ENCODE data around the gene STIMATE. TPM values are rescaled to one million over a fixed set of nuclear protein-coding genes. Genes with fewer than 3 reads are reported as not detected.

STIMATE gene
- polyA plus RNA-seq, 1 of the 3 experiments (the other 2 are of a cell fraction), result 9.3 TPM

DNA sequence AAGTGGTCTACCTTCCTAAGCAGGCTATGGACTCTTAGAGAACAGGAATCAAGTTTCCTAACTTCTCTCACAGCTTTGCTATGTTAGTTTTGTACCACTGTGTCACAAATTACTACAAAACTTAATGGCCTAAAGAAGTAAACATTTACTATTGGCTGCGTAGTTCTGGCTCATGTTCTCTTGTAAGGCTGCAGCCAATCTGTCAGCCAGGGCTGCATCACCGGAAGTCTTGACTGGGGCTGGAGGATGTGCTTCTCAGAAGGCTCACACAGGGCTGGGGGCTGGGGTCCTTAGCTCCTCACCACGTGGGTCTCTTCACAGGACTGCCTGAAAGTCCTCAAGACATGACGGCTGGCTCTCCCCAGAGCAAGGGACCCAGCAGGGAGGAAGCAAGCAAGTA lies 15.5 kb downstream of the STIMATE start:
- no peaks in the 10 kb centered on the region for H3F3A ChIP-seq (replicated peaks; ENCODE audit: insufficient read depth)
- no peak overlapping the region for H3K27ac ChIP-seq (ENCODE audit: low read depth in 2 of 2, low read length in 1 of 2)
- no peaks in the 10 kb centered on the region for H3K27me3 ChIP-seq (ENCODE audit: insufficient read depth)
- WGBS (ENCODE audit: low lambda C conversion rate), result 87% methylated on average over 4 of the region's 4 CpGs
- no peaks in the 10 kb centered on the region; the same call in 1 of the 2 replicates for H3K79me2 ChIP-seq (ENCODE audit: insufficient read depth)
- ChIA-PET CTCF (interaction anchor here (2.2 kb wide), 1 partner anchor 10 kb away, joined by 7 read pairs; no protein-coding TSS in a partner anchor), POLR2A (no interaction called here)
- no peak for DNase-seq
- H3K9ac ChIP-seq, result no peak overlapping the region
- no peak overlapping the region for H3K4me3 ChIP-seq (ENCODE audit: low read depth in 2 of 2, low read length in 1 of 2)
- peaks cover 0 to 2% of the 10 kb centered on the region in 2 experiments; a peak in 1 of 4 replicates for H3K4me1 ChIP-seq (ENCODE audit: control insufficient read depth in 1 of 2, insufficient read depth in 2 of 2, low read depth in 1 of 2, low read length in 1 of 2)
- no peak for TF ChIP-seq RCOR1 (IDR thresholded peaks at IDR 0.05; ENCODE audit: low read length)
- TF ChIP-seq RFX5 (IDR thresholded peaks at IDR 0.05; ENCODE audit: low read length), result no peak
- no peak for TF ChIP-seq MXI1 (IDR thresholded peaks at IDR 0.05; ENCODE audit: low read depth, low read length)
- TF ChIP-seq, protein P1, sequence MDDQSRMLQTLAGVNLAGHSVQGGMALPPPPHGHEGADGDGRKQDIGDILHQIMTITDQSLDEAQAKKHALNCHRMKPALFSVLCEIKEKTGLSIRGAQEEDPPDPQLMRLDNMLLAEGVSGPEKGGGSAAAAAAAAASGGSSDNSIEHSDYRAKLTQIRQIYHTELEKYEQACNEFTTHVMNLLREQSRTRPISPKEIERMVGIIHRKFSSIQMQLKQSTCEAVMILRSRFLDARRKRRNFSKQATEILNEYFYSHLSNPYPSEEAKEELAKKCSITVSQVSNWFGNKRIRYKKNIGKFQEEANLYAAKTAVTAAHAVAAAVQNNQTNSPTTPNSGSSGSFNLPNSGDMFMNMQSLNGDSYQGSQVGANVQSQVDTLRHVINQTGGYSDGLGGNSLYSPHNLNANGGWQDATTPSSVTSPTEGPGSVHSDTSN (IDR thresholded peaks at IDR 0.05), result no peak
- TF ChIP-seq GATA2 (CRISPR knock-in tag; IDR thresholded peaks at IDR 0.05), result no peak
- TF ChIP-seq, protein P2, sequence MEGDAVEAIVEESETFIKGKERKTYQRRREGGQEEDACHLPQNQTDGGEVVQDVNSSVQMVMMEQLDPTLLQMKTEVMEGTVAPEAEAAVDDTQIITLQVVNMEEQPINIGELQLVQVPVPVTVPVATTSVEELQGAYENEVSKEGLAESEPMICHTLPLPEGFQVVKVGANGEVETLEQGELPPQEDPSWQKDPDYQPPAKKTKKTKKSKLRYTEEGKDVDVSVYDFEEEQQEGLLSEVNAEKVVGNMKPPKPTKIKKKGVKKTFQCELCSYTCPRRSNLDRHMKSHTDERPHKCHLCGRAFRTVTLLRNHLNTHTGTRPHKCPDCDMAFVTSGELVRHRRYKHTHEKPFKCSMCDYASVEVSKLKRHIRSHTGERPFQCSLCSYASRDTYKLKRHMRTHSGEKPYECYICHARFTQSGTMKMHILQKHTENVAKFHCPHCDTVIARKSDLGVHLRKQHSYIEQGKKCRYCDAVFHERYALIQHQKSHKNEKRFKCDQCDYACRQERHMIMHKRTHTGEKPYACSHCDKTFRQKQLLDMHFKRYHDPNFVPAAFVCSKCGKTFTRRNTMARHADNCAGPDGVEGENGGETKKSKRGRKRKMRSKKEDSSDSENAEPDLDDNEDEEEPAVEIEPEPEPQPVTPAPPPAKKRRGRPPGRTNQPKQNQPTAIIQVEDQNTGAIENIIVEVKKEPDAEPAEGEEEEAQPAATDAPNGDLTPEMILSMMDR (IDR thresholded peaks at IDR 0.05), result no peak
- TF ChIP-seq MEF2A (IDR thresholded peaks at IDR 0.05; ENCODE audit: borderline replicate concordance, low read depth), result no peak
- TF ChIP-seq GABPA (IDR thresholded peaks at IDR 0.05; ENCODE audit: low read depth), result no peak
- TF ChIP-seq EZH2phosphoT487 (IDR thresholded peaks at IDR 0.05; ENCODE audit: borderline replicate concordance, low read depth), result no peak
- TF ChIP-seq TCF12 (IDR thresholded peaks at IDR 0.05), result no peak
- TF ChIP-seq, protein P3, sequence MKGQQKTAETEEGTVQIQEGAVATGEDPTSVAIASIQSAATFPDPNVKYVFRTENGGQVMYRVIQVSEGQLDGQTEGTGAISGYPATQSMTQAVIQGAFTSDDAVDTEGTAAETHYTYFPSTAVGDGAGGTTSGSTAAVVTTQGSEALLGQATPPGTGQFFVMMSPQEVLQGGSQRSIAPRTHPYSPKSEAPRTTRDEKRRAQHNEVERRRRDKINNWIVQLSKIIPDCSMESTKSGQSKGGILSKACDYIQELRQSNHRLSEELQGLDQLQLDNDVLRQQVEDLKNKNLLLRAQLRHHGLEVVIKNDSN (IDR thresholded peaks at IDR 0.05; ENCODE audit: borderline replicate concordance, low read depth), result no peak
- TF ChIP-seq, protein P4, sequence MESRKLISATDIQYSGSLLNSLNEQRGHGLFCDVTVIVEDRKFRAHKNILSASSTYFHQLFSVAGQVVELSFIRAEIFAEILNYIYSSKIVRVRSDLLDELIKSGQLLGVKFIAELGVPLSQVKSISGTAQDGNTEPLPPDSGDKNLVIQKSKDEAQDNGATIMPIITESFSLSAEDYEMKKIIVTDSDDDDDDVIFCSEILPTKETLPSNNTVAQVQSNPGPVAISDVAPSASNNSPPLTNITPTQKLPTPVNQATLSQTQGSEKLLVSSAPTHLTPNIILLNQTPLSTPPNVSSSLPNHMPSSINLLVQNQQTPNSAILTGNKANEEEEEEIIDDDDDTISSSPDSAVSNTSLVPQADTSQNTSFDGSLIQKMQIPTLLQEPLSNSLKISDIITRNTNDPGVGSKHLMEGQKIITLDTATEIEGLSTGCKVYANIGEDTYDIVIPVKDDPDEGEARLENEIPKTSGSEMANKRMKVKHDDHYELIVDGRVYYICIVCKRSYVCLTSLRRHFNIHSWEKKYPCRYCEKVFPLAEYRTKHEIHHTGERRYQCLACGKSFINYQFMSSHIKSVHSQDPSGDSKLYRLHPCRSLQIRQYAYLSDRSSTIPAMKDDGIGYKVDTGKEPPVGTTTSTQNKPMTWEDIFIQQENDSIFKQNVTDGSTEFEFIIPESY (IDR thresholded peaks at IDR 0.05; ENCODE audit: borderline replicate concordance, low read depth), result no peak
- TF ChIP-seq, protein P5, sequence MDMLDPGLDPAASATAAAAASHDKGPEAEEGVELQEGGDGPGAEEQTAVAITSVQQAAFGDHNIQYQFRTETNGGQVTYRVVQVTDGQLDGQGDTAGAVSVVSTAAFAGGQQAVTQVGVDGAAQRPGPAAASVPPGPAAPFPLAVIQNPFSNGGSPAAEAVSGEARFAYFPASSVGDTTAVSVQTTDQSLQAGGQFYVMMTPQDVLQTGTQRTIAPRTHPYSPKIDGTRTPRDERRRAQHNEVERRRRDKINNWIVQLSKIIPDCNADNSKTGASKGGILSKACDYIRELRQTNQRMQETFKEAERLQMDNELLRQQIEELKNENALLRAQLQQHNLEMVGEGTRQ (IDR thresholded peaks at IDR 0.05; ENCODE audit: borderline replicate concordance, low read depth, low read length), result no peak
- TF ChIP-seq RXRA (IDR thresholded peaks at IDR 0.05; ENCODE audit: borderline replicate concordance, low read depth), result no peak
- TF ChIP-seq ELF1 (IDR thresholded peaks at IDR 0.05), result no peak
- TF ChIP-seq TAF1 (IDR thresholded peaks at IDR 0.05; ENCODE audit: borderline replicate concordance, low read depth, low read length), result no peak
- no peak for TF ChIP-seq FOXM1 (IDR thresholded peaks at IDR 0.05; ENCODE audit: low read depth)
- no peak overlapping the region for H2AFZ ChIP-seq (ENCODE audit: low read depth)
- no peaks in the 10 kb centered on the region for H3K9me3 ChIP-seq
- H4K20me1 ChIP-seq (ENCODE audit: insufficient read depth), result no peaks in the 10 kb centered on the region
- H3K9me2 ChIP-seq, result no peaks in the 10 kb centered on the region
- peaks cover 10 to 11% of the 10 kb centered on the region in 2 experiments for H3K36me3 ChIP-seq (replicated peaks in 1 of 2; ENCODE audit: control insufficient read depth in 1 of 2, insufficient read depth in 2 of 2, low read length in 1 of 2)
- H3K4me2 ChIP-seq, result no peak overlapping the region
